Activated CD8-positive, alpha-beta T cell treated with anti-CD3 and anti-CD28 coated beads, Interleukin-2, amount 10 ng/mL, durations not matched to agents 7 days and 5 days (primary cell): ENCODE results near the gene HOXD11. TPM values are rescaled to one million over a fixed set of nuclear protein-coding genes. Genes with fewer than 3 reads are reported as not detected.
A peak's percentile ranks its signal among the peaks of the same experiment; 100 is the strongest.

Experiments
- ATAC-seq: fragments of 150-1000 bp; cut with Tn5 transposase; one replicate; pipeline ENCODE4 v1.10.0; 2021; ENCODE audit warnings: moderate library complexity
- CTCF ChIA-PET: fragments of 350-600 bp; sonication (Branson Sonifier 250); formaldehyde crosslinking; loops from one replicate; lab custom pipeline; 2021; ENCODE audit warnings: antibody characterized with exemption; lab: Charles Lee
- POLR2A ChIA-PET: fragments of 350-600 bp; sonication (Branson Sonifier 250); formaldehyde crosslinking; loops from one replicate; lab custom pipeline; 2021; ENCODE audit warnings: antibody characterized with exemption; lab: Charles Lee
- DNase-seq: peaks from one replicate; pipeline ENCODE4 v3.0.0-alpha.2; 2020
- H3K27ac Mint-ChIP-seq: one replicate; pipeline ENCODE4 v1.8.0; 2021; ENCODE audit warnings: mild to moderate bottlenecking, mixed read lengths
- H3K27me3 Mint-ChIP-seq: one replicate; pipeline ENCODE4 v1.8.0; 2021; ENCODE audit warnings: low read depth, mixed read lengths
- H3K36me3 Mint-ChIP-seq: one replicate; pipeline ENCODE4 v1.8.0; 2021; ENCODE audit warnings: low read depth, mixed read lengths
- H3K4me1 Mint-ChIP-seq: one replicate; pipeline ENCODE4 v1.8.0; 2021; ENCODE audit warnings: low read depth, mixed read lengths
- H3K4me3 Mint-ChIP-seq: one replicate; pipeline ENCODE4 v1.8.0; 2021; ENCODE audit warnings: mild to moderate bottlenecking, mixed read lengths
- H3K9me3 Mint-ChIP-seq: one replicate; pipeline ENCODE4 v1.8.0; 2022; ENCODE audit warnings: mixed read lengths; ENCODE audit not compliant: insufficient read depth
- total RNA-seq, 2 experiments: library from RNA; stranded (reverse); gene quantifications; one replicate each; pipeline ENCODE4 v1.2.3, GENCODE V29; 2021

HOXD11 gene
- total RNA-seq, 2 experiments from 2014 or later, result not detected

DNA sequence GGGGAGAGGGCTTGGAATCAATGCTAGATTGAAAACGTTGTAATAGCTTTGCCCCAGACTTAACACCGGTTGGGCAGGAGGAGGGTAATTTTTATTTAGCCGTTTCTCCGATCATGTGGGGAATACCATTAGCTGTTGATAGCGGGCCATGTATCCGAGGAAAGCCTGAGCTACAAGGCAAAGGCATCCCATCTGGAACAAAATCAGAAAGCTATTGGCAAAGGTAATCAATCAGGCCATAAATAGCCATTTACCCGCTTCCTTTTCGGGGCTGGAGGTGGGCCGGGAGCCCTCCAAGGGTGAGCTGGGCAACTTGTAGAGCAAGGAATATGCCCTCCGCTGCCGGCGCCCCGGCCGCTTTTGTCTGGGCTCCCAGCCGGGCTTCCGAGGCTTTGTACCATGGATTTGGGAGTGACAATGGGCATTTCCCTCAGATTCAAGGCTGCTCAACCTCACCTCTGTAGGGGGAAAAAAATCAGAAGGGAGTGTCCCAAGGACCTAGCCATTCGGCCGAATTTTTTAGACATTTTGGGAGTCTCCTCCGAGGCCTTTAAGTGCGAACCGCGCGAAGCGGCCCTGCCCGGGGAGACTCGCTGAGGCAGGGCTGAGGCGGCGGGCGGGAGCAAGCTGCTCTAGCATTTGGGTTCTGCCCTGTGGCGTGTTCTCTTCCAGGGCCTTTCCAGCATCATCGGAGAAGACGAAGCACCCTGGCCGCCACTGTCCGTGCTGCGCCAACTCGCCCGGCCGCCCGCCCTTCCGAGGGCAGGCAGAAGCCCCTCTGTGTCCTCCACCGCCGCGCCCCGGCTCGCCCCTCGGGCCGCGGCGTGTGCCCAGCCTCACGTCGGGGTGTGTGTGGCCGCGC, 14.3 kb downstream of the HOXD11 start:
- peaks cover 83% of the 10 kb centered on the region for H3K27me3 Mint-ChIP-seq
- H3K36me3 Mint-ChIP-seq, result peaks cover 8% of the 10 kb centered on the region
- H3K4me1 Mint-ChIP-seq, result no peaks in the 10 kb centered on the region
- no peak overlapping the region for H3K27ac Mint-ChIP-seq
- POLR2A ChIA-PET, result no interaction called here
- H3K9me3 Mint-ChIP-seq, result peaks cover 6% of the 10 kb centered on the region
- CTCF ChIA-PET, result interaction anchor here (1.1 to 2.3 kb wide), 6 partner anchors 10 to 531 kb away, joined by 3 to 6 read pairs (median 4); no protein-coding TSS in a partner anchor
- DNase-seq (no peak), ATAC-seq (no peak)
- H3K4me3 Mint-ChIP-seq, result no peak overlapping the region

DNA sequence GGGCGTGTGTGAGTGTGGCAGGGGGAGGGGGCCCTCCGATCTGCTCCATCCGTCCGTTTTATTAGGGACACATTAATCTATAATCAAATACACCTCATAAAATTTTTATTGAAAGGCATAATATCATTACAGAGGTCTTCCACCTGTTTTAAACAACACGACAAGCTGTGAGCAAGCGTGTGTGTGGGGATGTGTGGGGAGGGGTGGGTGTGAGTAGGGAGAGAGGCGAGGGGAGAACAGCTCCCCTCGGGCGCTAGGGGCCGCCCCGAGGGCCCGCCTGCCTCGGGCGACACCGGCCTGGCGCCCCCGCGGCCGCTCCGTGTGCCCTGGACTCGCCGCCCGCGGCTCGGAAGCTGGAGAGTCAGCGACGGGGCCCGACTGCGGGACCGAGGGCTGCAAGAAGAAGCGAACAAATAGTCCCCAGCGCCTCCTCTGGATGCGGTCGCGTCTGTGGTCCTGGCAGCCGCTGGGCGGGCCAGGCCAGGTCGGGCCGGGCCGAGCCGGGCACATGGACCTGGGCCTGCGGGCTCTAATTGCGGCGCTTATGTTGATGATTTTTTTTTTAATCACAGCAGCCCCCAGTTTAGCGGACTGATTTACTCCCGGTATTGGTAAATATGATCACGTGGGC, 15.1 kb downstream of the HOXD11 start:
- ChIA-PET POLR2A (no interaction called here), CTCF (interaction anchor here (1.6 to 2.3 kb wide), 3 partner anchors 10 to 40 kb away, joined by 3 to 6 read pairs (median 5); no protein-coding TSS in a partner anchor)
- Mint-ChIP-seq H3K27ac (no peak overlapping the region), H3K4me1 (peaks cover 2% of the 10 kb centered on the region), H3K36me3 (peaks cover 6% of the 10 kb centered on the region), H3K9me3 (peaks cover 2% of the 10 kb centered on the region), H3K4me3 (peak overlapping the region; percentile 43), H3K27me3 (peaks cover 82% of the 10 kb centered on the region)
- no peak for ATAC-seq
- no peak for DNase-seq

DNA sequence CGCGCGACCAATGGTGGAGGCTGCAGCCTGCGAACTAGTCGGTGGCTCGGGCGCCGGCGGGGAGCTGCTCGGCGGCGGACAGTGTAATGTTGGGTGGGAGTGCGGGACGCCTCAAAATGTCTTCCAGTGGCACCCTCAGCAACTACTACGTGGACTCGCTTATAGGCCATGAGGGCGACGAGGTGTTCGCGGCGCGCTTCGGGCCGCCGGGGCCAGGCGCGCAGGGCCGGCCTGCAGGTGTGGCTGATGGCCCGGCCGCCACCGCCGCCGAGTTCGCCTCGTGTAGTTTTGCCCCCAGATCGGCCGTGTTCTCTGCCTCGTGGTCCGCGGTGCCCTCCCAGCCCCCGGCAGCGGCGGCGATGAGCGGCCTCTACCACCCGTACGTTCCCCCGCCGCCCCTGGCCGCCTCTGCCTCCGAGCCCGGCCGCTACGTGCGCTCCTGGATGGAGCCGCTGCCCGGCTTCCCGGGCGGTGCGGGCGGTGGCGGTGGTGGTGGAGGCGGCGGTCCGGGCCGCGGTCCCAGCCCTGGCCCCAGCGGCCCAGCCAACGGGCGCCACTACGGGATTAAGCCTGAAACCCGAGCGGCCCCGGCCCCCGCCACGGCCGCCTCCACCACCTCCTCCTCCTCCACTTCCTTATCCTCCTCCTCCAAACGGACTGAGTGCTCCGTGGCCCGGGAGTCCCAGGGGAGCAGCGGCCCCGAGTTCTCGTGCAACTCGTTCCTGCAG, 15.8 kb downstream of the HOXD11 start, which contains the start of gene HOXD9:
Gene HOXD9, plus strand, starts transcription at position 37 of the 728 bp plus-strand sequence. Its CDS starts 50 bp downstream, at position 87.
- CTCF ChIA-PET, result interaction anchor here (1.6 kb wide), 1 partner anchor 9 kb away, joined by 3 read pairs; no protein-coding TSS in a partner anchor
- no peak within 1 kb of the TSS for H3K27ac Mint-ChIP-seq

DNA sequence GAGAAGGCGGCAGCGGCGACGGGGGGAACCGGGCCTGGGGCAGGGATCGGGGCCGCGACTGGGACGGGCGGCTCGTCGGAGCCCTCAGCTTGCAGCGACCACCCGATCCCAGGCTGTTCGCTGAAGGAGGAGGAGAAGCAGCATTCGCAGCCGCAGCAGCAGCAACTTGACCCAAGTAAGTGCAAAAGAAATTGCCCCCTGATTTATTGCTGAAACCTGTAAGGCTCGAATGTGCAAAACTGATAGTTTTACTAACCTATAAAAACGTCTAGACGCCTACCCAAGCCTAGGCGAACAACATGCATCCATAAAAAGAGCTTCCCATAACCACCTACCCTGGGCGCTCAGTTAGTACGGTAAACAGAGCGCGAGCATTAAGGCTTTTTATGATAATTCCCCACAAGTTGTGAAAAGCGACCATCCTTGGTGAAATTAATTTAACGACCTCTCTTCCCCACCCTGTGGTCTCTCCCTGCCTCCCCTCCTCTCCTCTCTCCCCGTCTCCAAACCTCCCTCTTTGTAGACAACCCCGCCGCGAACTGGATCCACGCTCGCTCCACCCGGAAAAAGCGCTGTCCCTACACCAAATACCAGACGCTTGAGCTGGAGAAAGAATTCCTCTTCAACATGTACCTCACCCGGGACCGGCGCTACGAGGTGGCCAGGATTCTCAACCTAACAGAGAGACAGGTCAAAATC, 16.5 kb downstream of the HOXD11 start:
- H3K36me3 Mint-ChIP-seq, result peaks cover 5% of the 10 kb centered on the region
- peak overlapping the region; percentile 42 for H3K4me3 Mint-ChIP-seq
- no peaks in the 10 kb centered on the region for H3K9me3 Mint-ChIP-seq
- DNase-seq, result no peak
- H3K27me3 Mint-ChIP-seq, result peaks cover 82% of the 10 kb centered on the region
- ATAC-seq, result no peak
- ChIA-PET CTCF (no interaction called here), POLR2A (no interaction called here)
- H3K4me1 Mint-ChIP-seq, result peaks cover 4% of the 10 kb centered on the region
- H3K27ac Mint-ChIP-seq, result peak overlapping the region; percentile 60

More for the DNA sequence above, 15.8 kb downstream of the HOXD11 start, which contains the start of gene HOXD9:
- DNase-seq (no peak), ATAC-seq (no peak)
- Mint-ChIP-seq H3K9me3 (no peaks in the 10 kb centered on the region), H3K4me1 (peaks cover 2% of the 10 kb centered on the region), H3K36me3 (peaks cover 6% of the 10 kb centered on the region), H3K4me3 (peak within 1 kb of the TSS; percentile 43), H3K27me3 (peaks cover 82% of the 10 kb centered on the region)
- POLR2A ChIA-PET, result no interaction called here

DNA sequence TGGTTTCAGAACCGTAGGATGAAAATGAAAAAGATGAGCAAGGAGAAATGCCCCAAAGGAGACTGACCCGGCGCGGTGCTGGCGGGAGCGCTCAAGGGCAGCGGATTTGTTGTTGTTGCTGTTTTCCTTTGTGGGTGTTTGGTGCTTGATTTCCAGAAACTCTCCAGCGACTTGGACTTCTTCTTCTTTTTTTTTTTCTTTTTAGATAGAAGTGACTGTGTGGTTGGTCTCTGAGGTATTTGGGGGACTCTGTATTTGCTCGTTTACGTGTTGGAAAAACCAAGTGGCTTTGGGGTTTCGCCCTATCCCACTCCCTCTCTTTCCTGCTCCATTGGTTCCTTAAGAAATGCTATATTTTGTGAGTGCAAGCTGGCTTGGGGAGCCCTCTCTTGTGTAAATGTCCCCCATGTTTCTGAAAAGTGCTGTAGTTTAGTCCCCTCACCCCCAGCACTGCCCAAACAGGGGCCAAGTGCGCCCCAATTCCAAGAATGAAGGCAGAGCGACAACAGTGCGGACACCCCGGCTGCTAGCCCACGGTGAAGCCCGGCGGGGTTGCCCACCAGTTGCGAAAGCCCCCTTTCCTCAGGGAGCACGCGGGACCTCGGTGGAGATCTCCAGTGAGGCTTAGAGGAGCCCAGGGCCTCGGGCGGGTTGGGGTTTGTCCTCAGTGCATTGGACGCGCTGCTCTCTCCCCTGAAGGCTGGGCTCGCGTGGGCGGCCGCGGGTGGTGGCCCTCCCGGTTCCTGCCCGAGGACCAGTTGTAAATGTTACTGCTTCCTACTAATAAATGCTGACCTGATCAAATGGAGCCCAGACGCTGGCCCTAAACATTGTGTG, 17.2 kb downstream of the HOXD11 start:
- CTCF ChIA-PET, result no interaction called here
- no peak for ATAC-seq
- Mint-ChIP-seq H3K9me3 (no peaks in the 10 kb centered on the region), H3K36me3 (peaks cover 5% of the 10 kb centered on the region), H3K27me3 (peaks cover 84% of the 10 kb centered on the region), H3K4me1 (peaks cover 7% of the 10 kb centered on the region), H3K4me3 (peak overlapping the region; percentile 42), H3K27ac (peak overlapping the region; percentile 71)
- POLR2A ChIA-PET, result no interaction called here
- no peak for DNase-seq

DNA sequence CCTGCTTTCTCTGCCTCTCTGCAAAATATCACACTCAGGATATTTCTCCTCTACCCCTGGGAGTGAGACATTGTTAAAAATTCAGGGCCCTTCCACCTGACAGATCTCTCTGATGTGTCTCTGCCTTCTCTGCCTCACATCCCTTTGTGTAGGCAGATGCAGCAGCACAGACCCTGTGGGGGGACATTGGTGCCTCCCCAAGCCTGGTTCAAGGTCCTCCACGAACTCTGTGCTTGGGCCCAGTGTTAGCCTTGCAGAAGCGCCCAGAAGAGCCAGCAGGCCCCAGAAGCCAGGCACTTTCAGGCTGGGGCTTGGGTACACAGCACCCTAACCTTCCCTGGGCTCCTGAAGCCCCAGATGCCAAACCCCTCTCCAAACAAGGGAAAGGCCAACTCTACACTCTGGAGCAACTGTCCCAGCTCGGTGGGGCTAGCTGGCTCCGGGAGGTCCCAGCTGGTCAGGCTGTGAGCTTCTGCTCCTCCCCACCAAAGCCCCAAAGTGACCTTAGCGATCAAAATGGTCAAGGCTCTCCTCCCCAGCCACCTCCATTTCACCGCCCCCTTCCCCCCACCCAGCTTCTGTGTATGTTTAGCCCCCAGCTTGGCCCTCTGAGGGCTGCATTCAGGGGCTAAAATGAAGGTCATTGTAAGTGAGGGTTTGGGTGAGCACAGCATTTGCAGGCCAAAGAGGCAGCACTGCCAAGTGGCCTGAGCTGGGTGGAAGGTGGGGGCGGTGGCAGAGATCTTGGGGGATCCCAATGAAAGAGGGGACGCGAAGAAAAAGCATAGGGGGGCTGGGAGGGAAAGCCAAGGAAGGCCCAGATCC, 18.1 kb downstream of the HOXD11 start:
- H3K36me3 Mint-ChIP-seq, result peaks cover 5% of the 10 kb centered on the region
- DNase-seq, result no peak
- no peak for ATAC-seq
- peaks cover 7% of the 10 kb centered on the region for H3K4me1 Mint-ChIP-seq
- ChIA-PET POLR2A (no interaction called here), CTCF (interaction anchor here (1.2 to 4.6 kb wide), 8 partner anchors 15 to 1023 kb away, joined by 3 to 50 read pairs (median 24); no protein-coding TSS in a partner anchor)
- H3K9me3 Mint-ChIP-seq, result no peaks in the 10 kb centered on the region
- H3K27ac Mint-ChIP-seq, result no peak overlapping the region
- H3K4me3 Mint-ChIP-seq, result peak overlapping the region; percentile 6
- H3K27me3 Mint-ChIP-seq, result peaks cover 76% of the 10 kb centered on the region

DNA sequence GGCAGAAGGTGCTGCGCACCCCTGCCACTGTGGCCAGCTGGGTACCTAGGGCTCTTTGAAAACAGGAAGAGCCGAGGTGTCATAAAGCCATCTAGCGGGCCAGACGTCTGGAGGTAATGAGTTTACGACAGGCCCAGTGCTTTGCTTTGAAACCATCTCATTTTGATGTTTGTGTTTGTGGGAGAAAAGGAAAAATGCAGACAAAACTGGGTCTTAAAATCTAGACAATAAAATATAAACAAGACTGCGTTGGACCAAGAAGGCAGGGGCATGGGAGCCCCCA, 18.6 kb downstream of the HOXD11 start:
- DNase-seq (no peak), ATAC-seq (no peak)
- Mint-ChIP-seq H3K4me3 (no peak overlapping the region), H3K9me3 (no peaks in the 10 kb centered on the region), H3K27ac (no peak overlapping the region), H3K36me3 (peaks cover 5% of the 10 kb centered on the region), H3K27me3 (peaks cover 72% of the 10 kb centered on the region), H3K4me1 (peaks cover 9% of the 10 kb centered on the region)
- ChIA-PET CTCF (interaction anchor here (1.2 to 4.6 kb wide), 9 partner anchors 14 to 1023 kb away, joined by 3 to 50 read pairs (median 22); no protein-coding TSS in a partner anchor), POLR2A (no interaction called here)

DNA sequence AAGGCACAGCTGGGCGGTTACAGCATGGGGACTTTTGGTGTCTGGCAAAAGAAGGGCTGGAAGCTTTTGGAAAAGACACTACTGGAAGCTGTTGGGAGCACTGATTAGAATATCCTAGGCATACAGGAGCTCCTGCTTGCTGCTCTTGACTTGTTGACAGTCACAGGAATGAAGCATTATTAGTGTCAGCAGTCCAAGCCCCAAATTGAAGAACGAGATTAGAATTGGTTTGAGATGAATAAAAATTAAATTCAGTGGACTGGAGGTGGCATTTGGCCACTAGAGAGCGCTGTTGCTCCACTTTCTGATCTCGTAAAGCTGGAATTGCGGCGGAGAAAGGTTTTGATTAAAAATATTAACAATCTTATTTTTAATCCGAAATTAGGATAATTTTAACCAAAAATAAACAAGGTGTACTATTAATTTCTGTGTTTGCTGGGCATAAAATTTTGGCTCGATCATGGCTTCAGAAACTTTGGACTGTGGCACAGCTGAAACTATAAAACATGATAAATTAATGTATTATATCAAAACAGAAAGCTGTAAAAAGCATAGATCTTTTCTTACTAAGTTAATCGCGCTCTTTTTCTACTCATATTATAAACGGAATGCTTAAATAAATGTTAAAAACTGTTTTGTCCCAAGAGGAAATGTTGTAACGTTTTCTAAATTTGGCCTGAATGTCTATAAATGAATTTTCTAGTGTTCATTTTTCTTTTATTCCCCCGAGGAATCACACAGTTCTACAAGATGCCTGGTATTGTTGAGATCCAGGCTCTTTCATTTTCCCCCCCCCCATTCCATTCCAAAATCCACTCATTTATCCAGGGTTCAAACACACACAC, 20.1 kb downstream of the HOXD11 start:
- Mint-ChIP-seq H3K27ac (no peak overlapping the region), H3K36me3 (peaks cover 6% of the 10 kb centered on the region), H3K27me3 (peaks cover 73% of the 10 kb centered on the region), H3K4me3 (no peak overlapping the region), H3K4me1 (peaks cover 16% of the 10 kb centered on the region), H3K9me3 (no peaks in the 10 kb centered on the region)
- ChIA-PET CTCF (interaction anchor here (0.6 to 4.6 kb wide), 37 partner anchors 13 to 1037 kb away, joined by 3 to 50 read pairs (median 5); no protein-coding TSS in a partner anchor), POLR2A (interaction anchor here (1.7 kb wide), 1 partner anchor 328 kb away, joined by 6 read pairs; no protein-coding TSS in a partner anchor)
- DNase-seq, result peak; percentile 75
- no peak for ATAC-seq

DNA sequence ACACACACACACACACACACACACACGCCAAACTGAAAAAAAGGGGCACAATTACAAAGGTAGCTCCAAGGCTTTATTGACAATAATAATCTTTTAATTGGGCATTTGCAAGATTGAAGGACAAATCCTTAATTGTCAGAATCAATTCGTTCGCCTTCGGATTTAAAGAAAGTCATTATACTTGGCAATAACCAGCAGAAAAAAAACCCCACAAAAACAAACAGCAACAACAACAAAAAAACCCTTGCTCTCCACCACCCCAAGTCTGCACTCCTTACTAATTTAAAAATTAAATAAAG, 20.6 kb downstream of the HOXD11 start:
- ATAC-seq, result no peak
- Mint-ChIP-seq H3K9me3 (no peaks in the 10 kb centered on the region), H3K4me1 (peaks cover 18% of the 10 kb centered on the region), H3K36me3 (peaks cover 6% of the 10 kb centered on the region), H3K4me3 (no peak overlapping the region), H3K27me3 (peaks cover 74% of the 10 kb centered on the region), H3K27ac (peak overlapping the region; percentile 44)
- no peak for DNase-seq
- ChIA-PET POLR2A (interaction anchor here (1.7 kb wide), 1 partner anchor 327 kb away, joined by 6 read pairs; no protein-coding TSS in a partner anchor), CTCF (interaction anchor here (0.7 to 4.6 kb wide), 21 partner anchors 12 to 1036 kb away, joined by 3 to 50 read pairs (median 7); no protein-coding TSS in a partner anchor)
